SH-SY5Y (cell line): ENCODE results near the gene ANO10.

Experiments used
- GATA2 ChIP-seq: IDR thresholded peaks from 2 replicates; pipeline ENCODE4 v1.6.1; 2011; ENCODE audit warnings: mild to moderate bottlenecking, low read depth, low read length
- GATA3 ChIP-seq: IDR thresholded peaks from 2 replicates; pipeline ENCODE4 v1.6.1; 2011; ENCODE audit warnings: low read depth, mild to moderate bottlenecking, low read length, moderate library complexity

The ANO10 gene

DNA sequence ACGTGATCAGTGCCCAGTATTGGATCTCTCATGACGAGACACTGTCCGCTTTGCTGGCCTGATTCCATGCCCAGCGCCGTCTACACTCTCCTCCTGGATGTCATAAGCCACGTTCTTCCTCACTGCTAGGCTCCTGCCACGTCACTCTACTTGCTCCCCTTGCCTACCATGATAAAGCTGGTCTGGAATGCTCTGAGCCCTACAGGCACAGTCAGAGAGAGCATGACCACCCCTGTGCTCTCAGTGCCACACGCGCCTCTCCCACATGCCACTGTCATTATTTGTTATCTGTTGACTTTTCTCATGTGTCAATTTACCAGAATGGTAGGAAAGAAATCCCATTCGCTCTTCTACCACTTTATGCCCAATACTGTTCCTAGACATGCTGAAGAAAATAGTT is 148.6 kb downstream of the ANO10 start:
- TF ChIP-seq GATA2: no peak

GRCh38 chr3:43468133-43468532 is 153.7 kb downstream of the ANO10 start:
- TF ChIP-seq GATA3 (no peak), GATA2 (no peak)

DNA sequence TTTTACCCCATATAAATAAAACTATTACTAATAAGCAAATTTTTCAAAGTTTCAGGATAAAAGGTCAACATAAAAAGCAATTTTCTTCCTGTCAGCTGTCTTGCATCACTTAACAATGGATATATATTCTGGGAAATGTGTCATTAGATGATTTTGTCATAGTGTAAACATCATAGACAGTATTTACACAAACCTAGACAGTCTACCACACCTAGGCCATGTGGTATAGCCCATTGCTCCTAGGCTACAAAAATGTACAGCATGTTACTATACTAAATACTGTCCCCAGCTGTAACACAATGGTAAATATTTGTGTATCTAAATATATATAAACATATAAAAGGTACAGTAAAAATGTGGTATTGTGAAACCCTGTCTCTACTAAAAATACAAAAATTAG is 156.7 kb downstream of the ANO10 start:
- TF ChIP-seq GATA3 (no peak), GATA2 (no peak)

DNA sequence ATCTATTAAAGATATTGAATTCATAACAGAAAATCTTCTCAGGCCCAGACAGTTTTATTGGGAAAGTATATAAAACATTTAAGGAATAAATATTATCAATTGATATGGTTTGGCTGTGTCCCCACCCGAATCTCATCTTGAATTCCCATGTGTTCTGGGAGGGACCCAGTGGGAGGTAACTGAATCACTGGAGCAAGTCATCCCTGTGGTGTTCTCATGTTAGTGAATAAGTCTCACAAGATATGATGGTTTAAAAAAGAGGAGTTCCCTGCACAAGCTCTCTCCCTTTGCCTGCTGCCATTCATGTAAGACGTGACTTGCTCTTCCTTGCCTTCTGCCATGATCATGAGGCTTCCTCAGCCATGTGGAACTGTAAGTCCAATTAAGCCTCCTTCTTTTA is 160.5 kb downstream of the ANO10 start:
- no peak for TF ChIP-seq GATA2
- no peak for TF ChIP-seq GATA3

DNA sequence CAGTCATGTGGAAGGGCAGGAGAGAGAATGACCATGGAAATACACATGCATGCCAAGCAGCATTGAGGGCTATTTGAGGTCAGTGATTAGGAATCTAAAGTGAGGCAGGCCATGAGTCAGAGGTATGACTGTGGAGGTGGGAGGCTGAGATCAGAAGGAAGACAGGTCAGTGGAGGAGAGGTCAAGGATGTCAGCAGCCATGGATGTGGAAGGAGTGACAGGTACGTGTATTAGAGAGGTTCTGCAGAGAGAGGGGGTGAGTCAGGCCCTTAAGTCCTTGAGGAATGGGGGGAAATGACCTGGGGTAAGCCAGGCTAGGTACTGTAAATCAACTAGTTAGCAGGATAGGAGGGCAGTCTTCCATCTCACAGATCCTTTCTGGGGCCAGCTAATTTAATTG is 166.6 kb downstream of the ANO10 start:
- TF ChIP-seq GATA2 (no peak), GATA3 (no peak)

- TF ChIP-seq GATA3 (no peak), GATA2 (no peak)
Observed at GRCh38 chr3:43453981-43454380, 167.8 kb downstream of the ANO10 start.

- no peak for TF ChIP-seq GATA2
- TF ChIP-seq GATA3: no peak
Observed at GRCh38 chr3:43451670-43452254, 170.0 kb downstream of the ANO10 start.

GRCh38 chr3:43448098-43448497 is 173.7 kb downstream of the ANO10 start:
- TF ChIP-seq GATA3: no peak
- TF ChIP-seq GATA2: no peak

- TF ChIP-seq GATA3 (no peak), GATA2 (no peak)
Observed at GRCh38 chr3:43445820-43446219, 176.0 kb downstream of the ANO10 start.

DNA sequence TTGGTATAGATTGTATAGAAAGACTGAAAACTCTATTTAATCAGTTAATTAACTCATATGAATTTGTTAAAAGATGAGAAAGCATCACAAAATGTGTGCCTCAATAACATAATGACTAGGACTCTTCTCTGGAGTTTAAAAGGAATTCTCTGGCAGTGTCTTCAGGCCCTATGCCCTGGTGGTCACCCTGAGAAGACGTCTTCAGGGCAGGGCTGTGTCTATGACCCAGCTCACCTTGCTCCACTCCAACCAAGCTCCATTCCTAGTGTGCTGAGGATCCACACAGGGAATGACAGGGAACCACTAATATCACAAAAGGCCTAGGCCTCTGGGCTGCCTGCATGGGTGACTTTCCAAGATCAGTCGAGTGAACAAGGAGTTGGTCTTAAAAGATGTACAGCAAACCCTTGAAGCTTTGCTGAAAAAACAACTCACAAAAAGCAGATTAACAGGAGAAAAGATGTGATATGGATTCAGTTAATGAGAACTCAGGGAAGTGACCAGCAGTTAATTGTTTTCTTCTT is 178.9 kb downstream of the ANO10 start:
- TF ChIP-seq GATA3: no peak
- TF ChIP-seq GATA2: no peak

DNA sequence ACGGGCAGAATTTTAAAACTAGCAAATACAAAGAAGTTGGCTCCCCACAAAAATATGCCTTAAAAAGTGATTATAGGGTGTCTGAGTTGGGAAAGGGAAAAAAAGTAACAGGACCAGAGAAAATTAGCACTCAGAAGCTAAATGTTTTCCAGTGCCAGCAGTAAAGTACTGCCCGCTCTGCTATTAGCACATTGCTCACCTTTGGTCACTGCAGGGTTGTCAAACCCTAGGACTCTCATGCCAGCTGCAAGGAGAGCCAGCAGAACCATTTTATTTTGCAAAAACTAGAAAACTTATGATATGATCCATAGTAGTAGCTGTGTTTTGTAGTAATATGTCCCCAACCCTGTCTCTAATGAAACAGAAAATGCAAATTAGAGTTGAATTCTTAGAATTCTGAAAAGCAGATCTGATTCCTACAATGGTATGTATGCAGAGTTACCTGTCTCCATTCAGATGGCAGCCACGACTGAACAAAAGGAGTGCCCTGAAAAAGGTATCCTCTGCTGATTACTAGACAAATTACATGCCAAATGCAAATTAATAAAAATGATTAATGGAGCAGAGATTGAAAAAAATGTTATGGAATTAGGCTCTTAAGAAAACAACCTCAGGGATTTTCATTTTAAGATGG is 185.2 kb downstream of the ANO10 start:
- no peak for TF ChIP-seq GATA3
- no peak for TF ChIP-seq GATA2

GRCh38 chr3:43435706-43436105 is 186.1 kb downstream of the ANO10 start:
- TF ChIP-seq GATA2: no peak
- no peak for TF ChIP-seq GATA3

GRCh38 chr3:43434431-43434830 is 187.4 kb downstream of the ANO10 start:
- TF ChIP-seq GATA3: no peak
- no peak for TF ChIP-seq GATA2

- TF ChIP-seq GATA2 (no peak), GATA3 (no peak)
Observed at GRCh38 chr3:43432462-43432861, 189.3 kb downstream of the ANO10 start.

GRCh38 chr3:43426388-43426787 is 195.4 kb downstream of the ANO10 start:
- TF ChIP-seq GATA2 (no peak), GATA3 (no peak)

- TF ChIP-seq GATA2 (no peak), GATA3 (no peak)
Observed at GRCh38 chr3:43425829-43426228, 196.0 kb downstream of the ANO10 start.

GRCh38 chr3:43423639-43424038 is 198.2 kb downstream of the ANO10 start:
- TF ChIP-seq GATA3 (no peak), GATA2 (no peak)
